ENCODE measurements around the gene HEPACAM. TPM values are rescaled to one million over a fixed set of nuclear protein-coding genes. Genes with fewer than 3 reads are reported as not detected.
A peak's percentile ranks its signal among the peaks of the same experiment; 100 is the strongest.

HEPACAM gene
- total RNA-seq, 2 donors from 2014 or later = 0.26 to 7.9 TPM

GRCh38 chr11:124961972-124962609 lies 26.2 kb upstream of the HEPACAM start:
- no peaks in the 10 kb centered on the region for H3K27me3 ChIP-seq
- H3K9me3 ChIP-seq = no peaks in the 10 kb centered on the region
- H3K4me3 ChIP-seq = no peak overlapping the region
- intact Hi-C loops (cut with DNase I) = loop anchor here (5.0 kb wide), 1 partner anchor 180 kb away; no protein-coding TSS in a partner anchor
- no peaks in the 10 kb centered on the region for H3K36me3 ChIP-seq (replicated peaks in 1 of 2; ENCODE audit: insufficient read depth in 1 of 2, low read depth in 2 of 2)
- ATAC-seq (peak; percentile 76), DNase-seq (peak in 1 of 4 donors; percentile 40)
- WGBS, 2 donors = 20 to 21% methylated on average over 5 of the region's 5 CpGs
- TF ChIP-seq CTCF (IDR thresholded peaks at IDR 0.05) (peak; percentile 37 to 87 (median 77)), POLR2A (IDR thresholded peaks at IDR 0.05) (no peak)
- H3K4me1 ChIP-seq = no peaks in the 10 kb centered on the region
- H3K27ac ChIP-seq = no peak overlapping the region

GRCh38 chr11:124955035-124955434 lies 19.2 kb upstream of the HEPACAM start:
- TF ChIP-seq CTCF (IDR thresholded peaks at IDR 0.05) (no peak), POLR2A (IDR thresholded peaks at IDR 0.05) (no peak)
- Histone ChIP-seq H3K27ac (no peak overlapping the region), H3K36me3 (replicated peaks in 1 of 2; ENCODE audit: insufficient read depth in 1 of 2, low read depth in 2 of 2) (no peaks in the 10 kb centered on the region), H3K4me1 (peaks cover 13% of the 10 kb centered on the region), H3K9me3 (no peaks in the 10 kb centered on the region), H3K27me3 (no peaks in the 10 kb centered on the region), H3K4me3 (no peak overlapping the region)
- DNase-seq (no peak), ATAC-seq (no peak)
- intact Hi-C loops (cut with DNase I) = loop anchor here (5.0 kb wide), 1 partner anchor 397 kb away; no protein-coding TSS in a partner anchor

GRCh38 chr11:124954590-124954955 lies 18.7 kb upstream of the HEPACAM start:
- H3K27me3 ChIP-seq = no peaks in the 10 kb centered on the region
- intact Hi-C loops (cut with DNase I) = no loop called here
- H3K36me3 ChIP-seq (replicated peaks in 1 of 2; ENCODE audit: insufficient read depth in 1 of 2, low read depth in 2 of 2) = no peaks in the 10 kb centered on the region
- ATAC-seq (no peak), DNase-seq (no peak)
- H3K4me1 ChIP-seq = peaks cover 13% of the 10 kb centered on the region
- WGBS, 2 donors = 19 to 36% methylated on average over 6 of the region's 6 CpGs
- H3K4me3 ChIP-seq = peak overlapping the region in 1 of 2 donors; percentile 62
- no peak for TF ChIP-seq POLR2A (IDR thresholded peaks at IDR 0.05)
- TF ChIP-seq CTCF (IDR thresholded peaks at IDR 0.05) = no peak
- no peaks in the 10 kb centered on the region for H3K9me3 ChIP-seq
- H3K27ac ChIP-seq = peak overlapping the region in 3 of 4 donors; percentile 24 to 83 (median 64)

GRCh38 chr11:124953753-124954589 lies 18.1 kb upstream of the HEPACAM start, which contains the start of gene CCDC15:
Gene CCDC15 (plus strand): TSS chr11:124954202. CDS start chr11:124954733, 531 bp downstream.
- ATAC-seq = peak; percentile 100
- TF ChIP-seq CTCF (IDR thresholded peaks at IDR 0.05) = no peak
- TF ChIP-seq POLR2A (IDR thresholded peaks at IDR 0.05) = peak; percentile 56 to 90 (median 88)
- peak within 1 kb of the TSS; percentile 22 to 62 for H3K4me3 ChIP-seq
- no peaks in the 10 kb centered on the region for H3K36me3 ChIP-seq (replicated peaks in 1 of 2; ENCODE audit: insufficient read depth in 1 of 2, low read depth in 2 of 2)
- peak; percentile 96 to 97 (median 96) for DNase-seq
- intact Hi-C loops (cut with DNase I) = no loop called here
- peaks cover 13% of the 10 kb centered on the region for H3K4me1 ChIP-seq
- WGBS, 2 donors = 0 to 1% methylated on average over 33 to 54 of the region's 54 CpGs
- H3K27me3 ChIP-seq = no peaks in the 10 kb centered on the region
- H3K27ac ChIP-seq = peak within 1 kb of the TSS; percentile 24 to 83 (median 69)
- H3K9me3 ChIP-seq = no peaks in the 10 kb centered on the region

Data from body of pancreas (tissue), 4 donors.